ENCODE data around the gene TMEM35A. TPM values are rescaled to one million over a fixed set of nuclear protein-coding genes. Genes with fewer than 3 reads are reported as not detected.

The TMEM35A gene
- total RNA-seq, 2 donors from 2014 or later, result 0.75 to 0.80 TPM

DNA sequence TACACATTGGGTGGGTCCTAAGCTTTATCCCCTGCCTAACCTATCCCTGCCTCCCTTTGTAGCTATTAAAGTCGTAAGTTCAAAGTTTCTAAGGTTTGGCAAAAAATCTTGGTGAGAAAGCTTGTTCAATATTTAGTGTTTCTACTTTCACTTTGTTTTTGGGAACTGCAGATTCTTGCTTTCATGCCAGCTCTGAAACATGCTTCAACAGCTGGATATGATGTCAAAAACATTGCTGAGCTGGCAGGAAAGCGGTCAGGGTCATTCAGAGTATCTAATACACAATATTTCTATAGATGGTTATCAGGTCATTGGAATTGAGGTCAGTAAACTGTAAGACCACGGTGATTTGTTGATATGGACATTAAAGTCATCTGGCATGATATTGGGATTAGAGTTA lies 39.0 kb downstream of the TMEM35A start:
- DNase-seq, result no peak
- no peaks in the 10 kb centered on the region for H3K27me3 ChIP-seq (ENCODE audit: control insufficient read depth, insufficient read depth, low read length, poor library complexity, severe bottlenecking)
- 95% methylated on average over 1 of the region's 3 CpGs; no CpG with 5 or more reads in 1 of the 2 experiments for WGBS, 2 experiments (ENCODE audit: insufficient coverage in 1 of 2, insufficient read length in 1 of 2)
- Mint-ChIP-seq H3K36me3 (ENCODE audit: low read depth) (peaks cover 44% of the 10 kb centered on the region), H3K4me1 (no peaks in the 10 kb centered on the region), H3K27ac (no peak overlapping the region), H3K27me3 (ENCODE audit: insufficient read depth) (no peaks in the 10 kb centered on the region), H3K9me3 (peaks cover 45% of the 10 kb centered on the region), H3K4me3 (no peak overlapping the region)
- no peak overlapping the region for H3K27ac ChIP-seq (ENCODE audit: low read depth, low read length)
- no peaks in the 10 kb centered on the region for H3K9me3 ChIP-seq (ENCODE audit: control insufficient read depth, low read length)
- no peak overlapping the region for H3K9ac ChIP-seq (ENCODE audit: extremely low read depth, low read length, poor library complexity, severe bottlenecking)
- peaks cover 38% of the 10 kb centered on the region for H3K36me3 ChIP-seq (ENCODE audit: control insufficient read depth, insufficient read depth, low read length)
- TF ChIP-seq, protein P1, sequence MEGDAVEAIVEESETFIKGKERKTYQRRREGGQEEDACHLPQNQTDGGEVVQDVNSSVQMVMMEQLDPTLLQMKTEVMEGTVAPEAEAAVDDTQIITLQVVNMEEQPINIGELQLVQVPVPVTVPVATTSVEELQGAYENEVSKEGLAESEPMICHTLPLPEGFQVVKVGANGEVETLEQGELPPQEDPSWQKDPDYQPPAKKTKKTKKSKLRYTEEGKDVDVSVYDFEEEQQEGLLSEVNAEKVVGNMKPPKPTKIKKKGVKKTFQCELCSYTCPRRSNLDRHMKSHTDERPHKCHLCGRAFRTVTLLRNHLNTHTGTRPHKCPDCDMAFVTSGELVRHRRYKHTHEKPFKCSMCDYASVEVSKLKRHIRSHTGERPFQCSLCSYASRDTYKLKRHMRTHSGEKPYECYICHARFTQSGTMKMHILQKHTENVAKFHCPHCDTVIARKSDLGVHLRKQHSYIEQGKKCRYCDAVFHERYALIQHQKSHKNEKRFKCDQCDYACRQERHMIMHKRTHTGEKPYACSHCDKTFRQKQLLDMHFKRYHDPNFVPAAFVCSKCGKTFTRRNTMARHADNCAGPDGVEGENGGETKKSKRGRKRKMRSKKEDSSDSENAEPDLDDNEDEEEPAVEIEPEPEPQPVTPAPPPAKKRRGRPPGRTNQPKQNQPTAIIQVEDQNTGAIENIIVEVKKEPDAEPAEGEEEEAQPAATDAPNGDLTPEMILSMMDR (conservative IDR thresholded peaks at IDR 0.05), result no peak
- H3K4me3 ChIP-seq (ENCODE audit: low read length), result no peak overlapping the region
- no peaks in the 10 kb centered on the region for H3K4me1 ChIP-seq (ENCODE audit: control insufficient read depth, insufficient read depth, low read length)

DNA sequence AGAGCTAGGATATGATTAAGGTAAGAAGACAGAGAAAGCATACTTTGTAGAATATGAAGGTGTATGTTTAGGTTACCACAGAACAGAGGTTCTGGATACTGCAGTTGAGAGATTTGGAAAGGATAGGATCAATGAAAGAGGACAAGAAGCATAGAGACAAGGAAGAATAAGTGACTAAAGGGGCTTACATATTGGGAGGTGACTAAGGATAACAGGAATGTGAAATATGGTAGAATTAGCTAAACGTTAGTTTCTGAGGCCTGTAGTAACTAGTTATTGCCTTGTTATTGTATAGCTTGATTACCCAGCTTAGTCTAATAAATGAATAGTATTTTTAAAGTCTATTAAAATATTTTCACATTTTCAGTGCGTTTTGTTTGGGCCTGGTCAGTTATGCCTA lies 57.6 kb downstream of the TMEM35A start:
- Mint-ChIP-seq H3K36me3 (ENCODE audit: low read depth) (peaks cover 41% of the 10 kb centered on the region), H3K4me3 (no peak overlapping the region), H3K4me1 (no peaks in the 10 kb centered on the region), H3K9me3 (peaks cover 49% of the 10 kb centered on the region), H3K27ac (no peak overlapping the region), H3K27me3 (ENCODE audit: insufficient read depth) (no peaks in the 10 kb centered on the region)
- TF ChIP-seq, protein P1 (conservative IDR thresholded peaks at IDR 0.05), result no peak
- H3K4me3 ChIP-seq (ENCODE audit: low read length), result no peak overlapping the region
- H3K36me3 ChIP-seq (ENCODE audit: control insufficient read depth, insufficient read depth, low read length), result peaks cover 36% of the 10 kb centered on the region
- H3K27me3 ChIP-seq (ENCODE audit: control insufficient read depth, insufficient read depth, low read length, poor library complexity, severe bottlenecking), result no peaks in the 10 kb centered on the region
- H3K4me1 ChIP-seq (ENCODE audit: control insufficient read depth, insufficient read depth, low read length), result no peaks in the 10 kb centered on the region
- H3K9me3 ChIP-seq (ENCODE audit: control insufficient read depth, low read length), result no peaks in the 10 kb centered on the region
- H3K9ac ChIP-seq (ENCODE audit: extremely low read depth, low read length, poor library complexity, severe bottlenecking), result no peak overlapping the region
- DNase-seq, result no peak
- whole genome bisulfite sequencing, 2 experiments (ENCODE audit: insufficient coverage in 1 of 2, insufficient read length in 1 of 2), result no CpG with 5 or more reads among the region's 2 CpGs
- no peak overlapping the region for H3K27ac ChIP-seq (ENCODE audit: low read depth, low read length)

Other genes with a start within 250 kb of the TMEM35A start
- gene NOX1, start 204.5 kb upstream of the TMEM35A start, total RNA-seq, result not detected
- gene XKRX, start 150.0 kb upstream of the TMEM35A start, total RNA-seq, result under 1 TPM; 0.84 to 0.99 TPM
- not detected for gene ARL13A, start 109.2 kb upstream of the TMEM35A start, total RNA-seq
- 10 to 100 TPM; 14.1 to 19.8 TPM for gene TRMT2B, start 26.8 kb upstream of the TMEM35A start, total RNA-seq
- gene CENPI, start 19.3 kb downstream of the TMEM35A start, total RNA-seq, result 10 to 100 TPM; 24.5 to 36.9 TPM
- under 1 TPM; 0.15 to 0.91 TPM for gene DRP2, start 140.9 kb downstream of the TMEM35A start, total RNA-seq
- under 1 TPM; 0.15 to 0.22 TPM for gene TAF7L, start 212.5 kb downstream of the TMEM35A start, total RNA-seq